Measurements from ENCODE around the gene SMS.
"Not testable (repeated sequence)": the region's sequence is repeated elsewhere in the genome, so short reads cannot be mapped to it uniquely, and the experiment has no call there.

SMS gene

GRCh38 chrX:21948897-21949578, 8.5 kb downstream of the SMS start:
- no peak overlapping the region for H3K27ac ChIP-seq
- no peak overlapping the region for H3K4me2 ChIP-seq
- H4K20me1 ChIP-seq: peaks cover 75% of the 10 kb centered on the region
- 0 out of 2 replicates have a peak, but pooled peaks cover 8% of the 10 kb centered on the region for H3K4me1 ChIP-seq
- H3K4me3 ChIP-seq: no peak overlapping the region
- H3K36me3 ChIP-seq: peaks cover 8% of the 10 kb centered on the region; the same call in 1 of the 2 replicates
- H3K9me3 ChIP-seq: 0 out of 2 replicates have a peak, but pooled peaks cover 12% of the 10 kb centered on the region
- TF ChIP-seq Cebpa-rat (IDR thresholded peaks at IDR 0.05): no peak
- H3K27me3 ChIP-seq: no peaks in the 10 kb centered on the region
- no peak overlapping the region for H3K9ac ChIP-seq

- Histone ChIP-seq H3K27me3 (no peaks in the 10 kb centered on the region), H3K36me3 (peaks cover 12% of the 10 kb centered on the region; the same call in 1 of the 2 replicates), H3K4me2 (no peak overlapping the region), H3K9me3 (0 out of 2 replicates have a peak, but pooled peaks cover 12% of the 10 kb centered on the region), H3K27ac (no peak overlapping the region), H3K4me3 (no peak overlapping the region), H3K4me1 (0 out of 2 replicates have a peak, but pooled peaks cover 8% of the 10 kb centered on the region), H4K20me1 (peaks cover 78% of the 10 kb centered on the region), H3K9ac (no peak overlapping the region)
- TF ChIP-seq Cebpa-rat (IDR thresholded peaks at IDR 0.05): no peak
Measured at GRCh38 chrX:21949689-21950088, 9.2 kb downstream of the SMS start.

DNA sequence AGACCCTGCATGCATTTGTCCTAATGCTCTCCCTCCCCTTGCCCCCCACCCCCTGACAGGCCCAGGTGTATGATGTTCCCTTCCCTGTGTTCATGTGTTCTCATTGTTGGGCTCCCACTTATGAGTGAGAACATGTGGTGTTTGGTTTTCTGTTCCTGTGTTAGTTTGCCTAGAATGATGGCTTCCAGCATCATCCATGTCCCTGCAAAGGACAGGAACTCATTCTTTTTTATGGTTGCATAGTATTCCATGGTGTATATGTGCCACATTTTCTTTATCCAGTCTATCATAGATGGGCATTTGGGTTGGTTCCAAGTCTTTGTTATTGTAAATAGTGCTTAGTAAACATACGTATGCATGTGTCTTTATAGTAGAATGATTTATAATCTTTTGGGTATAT, 10.0 kb downstream of the SMS start:
- 0 out of 2 replicates have a peak, but pooled peaks cover 12% of the 10 kb centered on the region for H3K9me3 ChIP-seq
- not testable (repeated sequence) for H3K27ac ChIP-seq, H3K27me3 ChIP-seq, H3K9ac ChIP-seq, H3K4me2 ChIP-seq, H3K4me1 ChIP-seq, H3K4me3 ChIP-seq
- peaks cover 82% of the 10 kb centered on the region for H4K20me1 ChIP-seq
- H3K36me3 ChIP-seq: peaks cover 16% of the 10 kb centered on the region; the same call in 1 of the 2 replicates

- Histone ChIP-seq H3K36me3 (peaks cover 22% of the 10 kb centered on the region), H3K4me2 (no peak overlapping the region), H4K20me1 (peaks cover 81% of the 10 kb centered on the region), H3K4me3 (no peak overlapping the region), H3K4me1 (no peaks in the 10 kb centered on the region), H3K27ac (no peak overlapping the region), H3K9ac (no peak overlapping the region), H3K27me3 (no peaks in the 10 kb centered on the region), H3K9me3 (0 out of 2 replicates have a peak, but pooled peaks cover 9% of the 10 kb centered on the region)
- TF ChIP-seq Cebpa-rat (IDR thresholded peaks at IDR 0.05): no peak
Measured at GRCh38 chrX:21952624-21953023, 12.1 kb downstream of the SMS start.

DNA sequence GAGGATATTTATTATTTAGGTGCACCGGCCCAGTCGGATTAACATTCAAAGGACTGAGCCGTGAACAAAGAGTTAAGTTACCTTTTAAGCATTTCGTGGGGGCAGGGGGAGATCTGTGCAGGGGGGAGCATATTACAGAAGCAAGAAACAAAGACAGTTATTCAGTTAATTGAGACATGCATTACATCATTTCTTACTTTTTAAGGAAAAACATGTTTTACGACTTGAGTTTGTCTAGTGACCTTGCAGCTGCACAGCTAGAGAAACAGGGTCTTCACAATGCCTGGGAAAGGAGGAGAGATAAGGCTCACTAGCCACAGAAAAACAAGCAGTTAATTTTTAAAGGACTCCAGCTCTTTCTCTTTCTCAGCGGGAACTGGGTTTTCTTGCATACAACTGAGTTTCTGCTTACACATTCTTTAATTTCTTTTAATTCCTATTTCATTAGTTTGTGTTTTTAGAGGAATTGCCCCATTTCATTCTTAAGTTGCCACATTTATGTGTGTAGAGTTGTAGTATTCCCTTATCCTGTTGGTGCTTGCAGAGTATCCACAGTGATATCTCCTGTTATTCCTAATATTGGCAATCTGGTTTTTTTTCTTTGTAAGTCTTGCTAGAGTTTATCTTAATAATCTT, 12.8 kb downstream of the SMS start:
- H3K4me1 ChIP-seq, H3K9ac ChIP-seq, H3K9me3 ChIP-seq, H3K4me3 ChIP-seq, H3K27me3 ChIP-seq, H3K27ac ChIP-seq, H3K4me2 ChIP-seq: not testable (repeated sequence)
- Histone ChIP-seq H3K36me3 (peaks cover 24% of the 10 kb centered on the region), H4K20me1 (peaks cover 78% of the 10 kb centered on the region)

GRCh38 chrX:21955403-21956189, 15.1 kb downstream of the SMS start:
- no peak overlapping the region for H3K9ac ChIP-seq
- peaks cover 22% of the 10 kb centered on the region for H3K36me3 ChIP-seq
- H3K4me1 ChIP-seq: no peaks in the 10 kb centered on the region
- no peak overlapping the region for H3K4me3 ChIP-seq
- TF ChIP-seq Cebpa-rat (IDR thresholded peaks at IDR 0.05): no peak
- H3K27me3 ChIP-seq: no peaks in the 10 kb centered on the region
- H3K9me3 ChIP-seq: no peaks in the 10 kb centered on the region
- no peak overlapping the region for H3K4me2 ChIP-seq
- no peak overlapping the region for H3K27ac ChIP-seq
- H4K20me1 ChIP-seq: peaks cover 78% of the 10 kb centered on the region

DNA sequence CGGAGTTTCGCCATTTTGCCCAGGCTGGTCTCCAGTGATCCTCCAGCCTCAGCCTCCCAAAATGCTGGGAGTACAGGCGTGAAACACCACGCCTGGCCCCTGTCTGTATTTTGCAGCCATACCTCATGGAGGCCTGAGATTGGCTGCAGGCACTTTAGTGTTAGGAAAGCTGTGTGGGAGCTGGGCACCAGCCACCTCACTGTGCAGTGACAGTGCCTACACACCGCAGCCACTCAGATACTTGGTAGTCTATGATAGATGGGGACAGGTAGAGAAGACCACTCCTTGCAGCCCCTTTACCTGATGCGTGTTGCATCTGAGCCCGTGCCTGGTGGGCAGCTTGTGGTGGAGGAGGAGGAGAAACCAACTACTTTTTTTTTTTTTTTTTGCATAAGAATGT, 16.3 kb downstream of the SMS start:
- no peaks in the 10 kb centered on the region for H3K27me3 ChIP-seq
- peaks cover 22% of the 10 kb centered on the region for H3K36me3 ChIP-seq
- no peaks in the 10 kb centered on the region for H3K4me1 ChIP-seq
- no peak overlapping the region for H3K4me3 ChIP-seq
- TF ChIP-seq Cebpa-rat (IDR thresholded peaks at IDR 0.05): no peak
- no peak overlapping the region for H3K27ac ChIP-seq
- peaks cover 84% of the 10 kb centered on the region for H4K20me1 ChIP-seq
- no peak overlapping the region for H3K4me2 ChIP-seq
- no peak overlapping the region for H3K9ac ChIP-seq
- no peaks in the 10 kb centered on the region for H3K9me3 ChIP-seq

DNA sequence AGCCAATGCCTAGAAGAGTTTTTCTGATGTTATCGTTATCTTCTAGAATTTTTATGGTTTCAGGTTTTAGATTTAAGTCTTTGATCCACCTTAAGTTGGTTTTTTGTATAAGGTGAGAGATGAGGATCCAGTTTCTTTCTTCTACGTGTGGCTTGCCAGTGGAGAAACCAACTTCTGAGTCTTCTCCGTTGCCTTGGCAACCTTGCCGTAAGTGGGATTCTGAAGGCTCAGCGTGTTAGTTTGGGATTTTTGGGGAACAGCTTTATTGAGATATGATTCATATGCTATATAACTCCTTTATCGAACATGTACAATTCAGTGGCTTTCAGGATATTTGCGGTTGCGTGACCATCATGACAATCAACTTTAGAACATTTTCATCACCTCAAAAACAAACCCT, 17.7 kb downstream of the SMS start:
- Histone ChIP-seq H4K20me1 (peaks cover 86% of the 10 kb centered on the region), H3K9me3 (no peaks in the 10 kb centered on the region), H3K4me3 (no peak overlapping the region), H3K27me3 (no peaks in the 10 kb centered on the region), H3K36me3 (peaks cover 22% of the 10 kb centered on the region), H3K27ac (no peak overlapping the region), H3K4me2 (no peak overlapping the region), H3K9ac (no peak overlapping the region), H3K4me1 (no peaks in the 10 kb centered on the region)
- no peak for TF ChIP-seq Cebpa-rat (IDR thresholded peaks at IDR 0.05)

GRCh38 chrX:21958916-21959315, 18.4 kb downstream of the SMS start:
- no peak overlapping the region for H3K4me2 ChIP-seq
- H3K9me3 ChIP-seq: no peaks in the 10 kb centered on the region
- no peak overlapping the region for H3K4me3 ChIP-seq
- H3K27ac ChIP-seq: no peak overlapping the region
- H3K36me3 ChIP-seq: peaks cover 22% of the 10 kb centered on the region
- no peak for TF ChIP-seq Cebpa-rat (IDR thresholded peaks at IDR 0.05)
- peaks cover 93% of the 10 kb centered on the region for H4K20me1 ChIP-seq
- no peaks in the 10 kb centered on the region for H3K4me1 ChIP-seq
- no peak overlapping the region for H3K9ac ChIP-seq
- H3K27me3 ChIP-seq: no peaks in the 10 kb centered on the region

All from BLaER1 (cell line).